Measurements from ENCODE around the gene GPR157.
"Not testable (repeated sequence)": the region's sequence is repeated elsewhere in the genome, so short reads cannot be mapped to it uniquely, and the experiment has no call there.

Gene GPR157

GRCh38 chr1:9115351-9116205 is 13.3 kb downstream of the GPR157 start:
- peak; percentile 3 for DNase-seq

DNA sequence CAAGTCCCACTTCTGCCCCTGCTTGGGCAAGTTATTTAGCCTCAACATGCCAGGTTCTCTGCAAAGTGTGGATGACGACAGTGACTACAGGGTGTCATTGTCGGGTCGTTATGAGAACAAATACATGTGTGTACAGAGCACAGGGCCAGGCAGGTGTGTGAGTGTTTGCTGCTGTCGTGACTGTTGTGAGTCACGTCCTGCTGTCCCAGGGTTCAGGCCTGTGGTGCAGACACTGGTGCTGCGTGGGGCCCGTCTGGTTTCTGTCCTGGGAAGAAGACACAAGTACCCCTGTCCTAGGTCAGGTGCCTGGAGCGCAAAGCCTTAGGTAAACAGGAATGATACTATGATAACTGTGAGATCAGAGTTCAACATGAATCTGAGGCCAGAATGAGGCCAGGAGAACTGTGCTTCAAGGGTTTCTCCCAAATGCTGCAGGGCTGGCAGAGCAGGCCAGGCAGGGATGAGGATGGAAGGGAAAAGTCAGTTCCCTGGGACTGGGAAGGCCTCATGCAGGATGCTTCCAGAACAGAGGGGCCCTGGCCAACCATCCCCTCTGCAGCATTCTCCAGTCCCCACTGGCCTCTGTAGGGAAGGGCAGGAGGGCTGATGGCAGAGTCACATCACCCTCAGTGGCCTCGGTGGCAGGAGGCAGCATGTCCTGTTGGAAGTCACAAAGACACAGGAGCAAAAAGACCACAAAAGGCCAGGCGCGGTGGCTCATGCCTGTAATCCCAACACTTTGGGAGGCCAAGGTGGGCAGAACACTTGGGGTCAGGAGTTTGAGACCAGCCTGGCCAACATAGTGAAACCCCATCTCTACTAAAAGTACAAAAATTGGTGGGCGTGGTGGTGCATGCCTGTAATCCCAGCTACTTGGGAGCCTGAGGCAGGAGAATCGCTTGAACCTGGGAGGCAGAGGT is 15.7 kb downstream of the GPR157 start:
- no peak for DNase-seq

GRCh38 chr1:9111957-9112356 is 16.9 kb downstream of the GPR157 start:
- no peak for DNase-seq

- DNase-seq = no peak
Measured at GRCh38 chr1:9111357-9111691, 17.6 kb downstream of the GPR157 start.

- peak; percentile 60 for DNase-seq
Measured at GRCh38 chr1:9110669-9111356, 18.1 kb downstream of the GPR157 start.

- no peak for DNase-seq
Measured at GRCh38 chr1:9108056-9108665, 20.7 kb downstream of the GPR157 start.

DNA sequence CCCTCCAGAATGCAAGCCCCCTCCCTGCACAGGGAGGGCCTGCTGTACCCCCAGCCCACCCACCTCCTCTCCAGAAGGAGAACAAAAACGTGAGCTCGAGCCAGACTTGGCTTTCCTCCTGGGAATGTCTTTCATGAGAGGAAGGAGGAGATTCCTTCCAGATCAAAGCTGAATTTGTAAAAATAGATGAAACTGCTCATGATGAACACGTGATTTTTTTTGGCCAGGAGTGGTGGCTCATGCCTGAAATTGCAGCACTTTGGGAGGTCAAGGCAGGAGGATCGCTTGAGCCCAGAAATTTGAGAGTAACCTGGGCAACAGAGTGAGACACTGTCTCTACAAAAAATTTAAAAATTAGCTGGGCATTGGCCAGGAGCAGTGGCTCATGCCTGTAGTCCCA is 21.8 kb downstream of the GPR157 start:
- DNase-seq = no peak

GRCh38 chr1:9106286-9106685 is 22.6 kb downstream of the GPR157 start:
- DNase-seq = no peak

DNA sequence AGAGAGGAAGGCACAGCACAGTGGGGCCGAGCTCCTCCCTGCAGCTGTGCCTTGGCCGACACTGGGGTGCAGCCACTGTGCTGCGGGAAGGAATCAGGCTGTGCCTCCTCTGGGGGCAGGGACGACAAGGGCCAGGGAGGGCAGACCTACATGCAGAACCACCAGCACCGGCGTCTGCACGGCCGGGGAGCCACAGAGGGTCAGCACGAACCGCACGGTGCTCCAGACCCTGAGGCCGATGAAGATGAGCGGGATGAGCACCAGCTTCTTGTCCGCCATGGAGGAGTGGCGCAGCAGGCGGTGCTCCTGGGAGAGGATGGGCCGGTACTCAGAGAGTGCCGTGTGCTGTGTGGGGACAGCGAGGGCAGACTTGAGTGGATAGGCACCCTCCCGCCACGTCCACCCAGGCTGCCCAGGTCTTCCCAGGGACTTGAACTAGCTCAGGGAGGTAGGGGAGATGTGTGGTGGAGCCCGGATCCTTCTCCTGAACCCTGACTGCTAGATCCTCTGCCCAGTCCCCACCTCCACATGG is 23.5 kb downstream of the GPR157 start:
- no peak for DNase-seq

GRCh38 chr1:9101510-9102146 is 27.3 kb downstream of the GPR157 start:
- peak; percentile 30 for DNase-seq

DNA sequence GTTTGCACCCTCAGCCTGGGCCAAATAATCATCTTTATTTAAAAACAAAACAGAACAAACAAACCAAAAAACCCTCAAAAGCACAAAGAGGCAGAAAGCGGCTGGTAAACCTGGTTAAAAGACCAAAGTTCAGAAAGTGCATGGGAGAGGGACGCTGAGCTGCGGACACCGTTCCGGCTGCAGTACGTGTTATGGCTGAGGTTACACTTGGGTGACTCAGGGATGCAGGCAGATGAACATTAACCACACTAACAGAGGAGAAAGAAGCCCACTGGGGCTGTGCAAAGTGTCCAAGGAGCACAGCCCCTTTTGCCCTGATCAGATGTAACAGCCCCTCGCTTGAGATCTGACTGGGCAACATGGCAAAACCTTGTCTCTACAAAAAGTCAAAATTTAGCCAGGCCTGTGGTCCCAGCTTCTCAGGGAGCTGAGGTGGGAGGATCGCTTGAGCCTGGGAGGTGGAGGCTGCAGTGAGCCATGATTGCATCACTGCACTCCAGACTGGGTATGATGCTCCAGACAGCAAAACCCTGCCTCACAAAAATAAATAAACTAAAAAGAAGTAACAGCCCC is 28.3 kb downstream of the GPR157 start:
- DNase-seq = no peak

DNA sequence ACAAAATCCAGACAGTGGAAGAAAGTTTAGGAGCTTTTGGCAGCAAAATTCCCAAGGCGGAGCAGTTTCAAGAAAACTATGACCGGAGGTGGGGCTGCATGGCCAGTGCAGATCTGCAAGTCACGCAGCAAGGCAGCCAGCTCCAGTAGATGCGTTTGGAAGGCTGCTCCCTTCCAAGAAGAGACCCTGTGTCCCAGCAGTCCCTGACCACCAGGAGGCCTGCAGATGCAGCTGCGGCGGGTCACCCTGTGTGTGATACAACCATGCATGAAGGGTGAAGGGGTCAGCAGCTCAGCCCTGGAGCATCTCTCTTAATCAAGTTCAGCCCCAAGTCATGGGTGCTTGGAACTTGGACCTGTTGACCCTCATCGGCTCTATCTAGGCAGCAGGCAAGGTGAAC is 29.3 kb downstream of the GPR157 start:
- DNase-seq = no peak

DNA sequence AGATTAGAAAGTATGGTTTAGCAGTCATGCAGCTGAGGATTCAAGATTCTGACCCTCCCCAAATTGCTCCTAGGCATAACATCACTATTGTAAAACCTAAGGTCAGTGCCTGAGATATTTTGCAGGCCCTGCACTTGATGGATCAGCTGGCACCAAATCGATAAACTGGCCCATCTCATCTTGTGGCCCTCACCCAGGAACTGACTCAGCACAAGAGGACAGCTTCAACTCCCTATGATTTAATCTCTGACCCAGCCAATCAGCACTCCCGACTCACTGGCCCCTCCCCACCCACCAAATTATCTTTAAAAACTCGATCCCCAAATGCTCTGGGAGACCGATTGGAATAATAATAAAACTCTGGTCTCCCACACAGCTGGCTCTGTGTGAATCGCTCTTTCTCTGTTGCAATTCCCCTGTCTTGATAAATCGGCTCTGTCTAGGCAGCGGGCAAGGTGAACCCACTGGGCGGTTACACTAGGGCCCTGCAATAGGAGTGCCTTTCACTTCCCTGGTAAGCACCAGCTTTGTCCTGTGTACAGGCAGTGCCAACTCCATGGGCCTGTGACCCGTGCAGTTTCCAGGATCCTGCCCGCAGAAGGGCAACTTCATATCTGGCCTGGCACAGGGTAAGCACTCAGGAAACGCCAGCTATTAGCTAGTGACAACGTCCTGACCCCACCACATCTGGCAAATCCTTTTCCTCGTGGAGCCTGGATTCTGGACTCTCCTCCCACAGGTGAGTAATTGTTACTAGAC is 30.8 kb downstream of the GPR157 start:
- no peak for DNase-seq

- no peak for DNase-seq
Measured at GRCh38 chr1:9095818-9096217, 33.1 kb downstream of the GPR157 start.

DNA sequence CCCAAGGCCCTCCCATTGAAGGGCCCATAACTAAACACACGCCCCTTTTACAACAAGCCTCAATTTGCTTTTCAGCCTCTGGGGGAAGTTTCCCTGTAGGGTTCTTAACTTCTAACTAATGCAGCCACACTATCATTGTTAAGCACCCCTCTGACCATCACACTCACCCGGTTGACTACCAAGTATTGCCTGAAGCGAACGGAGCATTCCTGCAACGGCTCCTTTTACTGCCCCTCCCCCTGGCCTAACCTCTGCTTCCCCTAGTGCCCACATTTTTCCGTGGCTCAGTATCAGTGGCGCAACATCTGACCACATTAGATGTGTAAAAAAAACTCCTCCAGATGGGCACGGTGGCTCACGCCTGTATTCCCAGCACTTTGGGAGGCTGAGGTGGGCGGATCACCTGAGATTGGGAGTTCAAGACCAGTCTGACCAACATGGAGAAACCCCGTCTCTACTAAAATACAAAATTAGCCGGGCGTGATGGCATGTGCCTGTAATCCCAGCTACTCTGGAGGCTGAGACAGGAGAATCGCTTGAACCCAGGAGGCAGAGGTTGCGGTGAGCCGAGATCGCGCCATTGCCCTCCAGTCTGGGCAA is 34.8 kb downstream of the GPR157 start:
- not testable (repeated sequence) for DNase-seq

DNA sequence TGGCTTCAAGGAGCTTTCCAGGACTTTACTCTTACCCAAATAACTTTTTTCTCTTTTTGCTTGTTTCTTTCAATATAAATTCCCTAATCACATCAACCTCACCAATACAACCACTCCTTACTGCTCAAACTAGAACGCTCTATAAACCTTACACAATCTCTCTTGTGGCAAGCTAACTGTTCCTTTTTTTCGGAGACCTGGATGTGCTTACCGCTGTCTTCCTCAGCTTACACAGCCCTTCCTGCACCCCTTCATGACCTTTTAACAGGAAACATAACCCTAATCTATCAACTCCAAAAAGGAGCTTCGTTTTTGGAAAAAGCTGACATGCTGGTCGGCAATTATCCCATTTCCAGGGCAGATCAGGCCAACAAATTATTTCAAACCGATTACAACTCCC is 35.3 kb downstream of the GPR157 start:
- DNase-seq = no peak

DNA sequence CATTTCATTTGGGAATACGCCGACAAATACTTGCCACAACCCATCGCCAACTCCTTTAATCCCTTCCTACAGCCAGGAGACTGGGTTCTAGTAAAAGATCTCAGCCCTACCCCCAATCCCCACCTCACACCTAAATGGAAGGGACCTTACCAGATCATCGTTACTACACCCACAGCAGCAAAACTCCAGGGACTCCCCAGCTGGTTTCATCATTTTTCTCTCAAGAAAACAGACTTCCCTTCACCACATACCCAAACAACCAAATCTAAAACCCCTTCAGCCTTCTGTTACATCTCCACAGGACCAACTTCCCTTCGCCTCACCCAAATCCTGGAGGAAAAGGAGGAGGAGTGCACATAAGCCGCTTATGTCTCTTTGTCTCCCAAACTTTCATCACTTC is 35.8 kb downstream of the GPR157 start:
- no peak for DNase-seq

- no peak for DNase-seq
Measured at GRCh38 chr1:9088807-9089206, 40.1 kb downstream of the GPR157 start.

DNA sequence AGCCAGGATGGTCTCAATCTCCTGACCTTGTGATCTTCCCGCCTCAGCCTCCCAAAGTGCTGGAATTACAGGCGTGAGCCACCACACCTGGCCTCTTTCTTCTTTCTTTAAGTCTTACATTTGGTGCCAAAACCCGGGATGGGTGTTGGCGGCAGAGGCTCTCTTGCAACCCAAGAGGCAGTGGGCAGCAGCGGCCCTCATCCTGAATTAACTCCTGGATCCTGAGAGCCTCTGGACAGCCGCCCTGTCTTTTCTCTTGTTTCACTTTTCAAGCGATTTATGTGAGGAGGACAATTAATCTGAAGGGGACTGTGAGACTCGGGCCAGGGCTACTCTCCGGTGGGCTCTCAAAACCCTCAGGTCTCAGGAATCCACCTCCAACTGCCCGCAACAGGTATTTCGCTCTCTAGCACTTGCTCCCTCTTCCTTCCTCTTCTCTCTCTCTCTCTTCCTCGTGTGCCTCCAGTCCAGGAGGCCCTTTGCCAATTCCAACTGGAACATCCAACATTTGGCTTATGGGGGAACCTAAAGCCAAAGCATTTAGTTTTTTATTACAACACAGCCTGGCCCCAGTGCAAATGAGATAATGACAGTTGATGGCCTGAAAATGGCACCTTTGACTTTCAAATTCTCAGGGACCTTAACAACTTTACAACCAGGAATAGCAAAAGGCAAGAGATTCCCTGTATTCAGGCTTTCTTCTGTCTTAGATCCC is 41.3 kb downstream of the GPR157 start:
- DNase-seq = no peak

GRCh38 chr1:9086796-9087195 is 42.1 kb downstream of the GPR157 start:
- no peak for DNase-seq

Measured in NCI-H69 (cell line).